HG02588 (cell line): ENCODE data around the gene PTH2.

ENCODE experiments used
- ATAC-seq: cut with Tn5 transposase; IDR thresholded peaks from one replicate; pipeline ENCODE4 v1.9.1; 2021; ENCODE audit warnings: mild to moderate bottlenecking, moderate library complexity; ENCODE audit not compliant: unreplicated experiment

PTH2 gene

DNA sequence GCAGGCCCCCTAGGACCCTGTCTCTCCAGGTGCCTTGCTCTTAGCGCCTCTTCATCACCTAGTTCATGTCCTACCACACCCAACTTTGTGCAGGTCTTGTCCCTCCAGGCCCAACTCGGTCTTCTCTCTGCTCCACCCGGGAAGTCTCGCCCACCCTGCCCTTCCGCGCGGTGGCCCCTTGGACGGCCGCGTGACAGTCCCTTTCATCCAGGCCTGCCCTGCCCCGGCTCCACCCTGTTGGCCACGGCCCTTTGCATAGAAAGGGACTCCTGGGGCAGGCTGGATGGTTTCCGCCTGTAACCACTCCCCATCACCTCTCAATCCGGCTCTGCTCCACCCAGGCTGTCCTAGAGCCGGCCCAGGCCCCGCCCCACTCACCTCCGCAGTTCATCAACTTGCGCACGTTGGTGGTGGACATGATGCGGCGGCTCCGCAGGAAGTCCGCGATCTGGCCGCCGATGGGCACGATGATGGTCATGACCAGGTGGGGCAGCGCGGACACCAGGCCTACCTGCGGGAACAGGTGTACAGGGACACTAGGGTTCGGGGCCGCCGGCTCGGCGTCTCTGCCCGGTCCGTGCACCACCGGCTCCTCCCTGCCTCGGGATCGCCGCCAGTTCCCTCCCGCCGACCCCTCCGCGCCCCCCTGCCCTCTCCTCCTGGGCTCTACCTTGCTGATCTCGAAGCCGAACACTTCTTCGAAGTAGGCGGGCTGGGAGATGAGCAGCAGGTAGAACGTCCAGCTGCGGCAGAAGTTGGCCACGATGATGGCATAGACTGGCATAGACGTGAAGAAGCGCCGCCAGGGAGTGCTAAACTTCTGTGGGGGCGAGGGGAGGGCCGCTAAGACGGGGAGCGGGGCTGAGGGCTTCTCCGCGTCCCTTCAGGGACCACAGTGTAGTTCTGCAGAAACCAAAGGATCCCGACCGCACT is 9.2 kb upstream of the PTH2 start:
- no peak for ATAC-seq

GRCh38 chr19:49431330-49431749 is 8.1 kb upstream of the PTH2 start:
- ATAC-seq, result no peak

- ATAC-seq, result no peak
Observed at GRCh38 chr19:49430678-49431329, 7.6 kb upstream of the PTH2 start.

DNA sequence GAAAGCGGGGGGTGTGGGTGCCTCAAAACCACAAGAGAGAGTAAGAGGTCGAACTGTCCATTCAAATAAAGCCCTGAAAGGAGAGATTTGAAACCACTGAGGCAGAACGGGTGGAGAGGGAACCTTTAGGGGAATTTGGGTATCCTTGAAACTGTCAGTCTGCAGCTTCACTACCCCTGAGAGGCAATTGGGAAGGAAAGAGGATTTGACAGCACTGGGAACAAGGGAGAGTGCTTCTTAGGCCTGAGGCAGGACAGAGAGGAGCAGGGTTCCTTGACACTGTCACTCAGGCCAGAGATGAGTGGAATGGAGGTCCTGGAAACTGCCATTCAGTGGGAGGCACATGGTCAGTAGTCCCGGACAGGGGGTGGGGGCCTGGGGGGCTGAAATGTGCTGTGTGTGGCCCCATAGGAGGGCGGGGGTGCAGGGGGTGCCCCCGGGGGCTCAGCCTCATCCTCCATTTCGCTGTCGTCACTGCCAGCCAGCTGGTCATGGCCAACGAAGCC is 7.0 kb upstream of the PTH2 start:
- ATAC-seq, result no peak

DNA sequence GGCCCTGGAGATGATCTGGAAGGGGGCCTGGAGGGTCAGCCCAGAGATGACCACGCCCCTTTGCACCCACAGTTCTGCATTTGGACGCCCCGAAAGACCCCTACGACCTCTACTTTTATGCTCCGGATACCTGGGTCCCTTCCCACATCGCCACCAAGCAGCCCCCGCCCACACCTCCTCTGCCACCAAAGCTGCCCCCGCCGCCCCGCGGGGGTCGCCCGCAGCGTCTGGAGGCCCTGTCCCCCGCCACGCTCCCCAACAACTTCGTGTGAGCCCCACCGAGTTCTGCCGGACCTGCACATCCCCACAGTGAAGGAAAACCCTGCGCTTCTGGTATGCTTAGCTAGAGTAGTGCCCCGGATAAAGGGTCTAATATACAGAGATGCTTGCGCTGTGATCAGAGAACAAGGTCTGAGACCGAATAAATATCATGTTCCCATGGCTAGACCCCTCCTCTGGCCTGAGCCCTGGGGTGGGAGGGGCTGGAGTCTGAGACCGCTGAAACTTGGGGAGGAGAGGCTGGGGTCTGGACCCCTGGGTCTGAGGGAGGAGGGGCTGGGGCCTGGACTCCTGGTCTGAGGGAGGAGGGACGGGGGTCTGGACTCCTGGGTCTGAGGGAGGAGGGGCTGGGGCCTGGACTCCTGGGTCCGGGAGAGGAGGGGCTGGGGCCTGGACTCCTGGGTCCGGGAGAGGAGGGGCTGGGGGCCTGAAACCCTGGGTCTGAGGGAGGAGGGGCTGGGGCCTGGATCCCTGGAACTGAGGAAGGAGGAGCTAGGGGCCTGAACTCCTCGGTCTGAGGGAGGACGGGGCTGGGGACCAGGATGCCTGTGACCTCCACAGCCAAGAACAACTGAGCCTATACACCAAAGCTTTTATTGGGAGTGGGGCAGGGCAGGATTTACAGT is 5.6 kb upstream of the PTH2 start:
- ATAC-seq, result no peak

- no peak for ATAC-seq
Observed at GRCh38 chr19:49427855-49428546, 4.8 kb upstream of the PTH2 start.

DNA sequence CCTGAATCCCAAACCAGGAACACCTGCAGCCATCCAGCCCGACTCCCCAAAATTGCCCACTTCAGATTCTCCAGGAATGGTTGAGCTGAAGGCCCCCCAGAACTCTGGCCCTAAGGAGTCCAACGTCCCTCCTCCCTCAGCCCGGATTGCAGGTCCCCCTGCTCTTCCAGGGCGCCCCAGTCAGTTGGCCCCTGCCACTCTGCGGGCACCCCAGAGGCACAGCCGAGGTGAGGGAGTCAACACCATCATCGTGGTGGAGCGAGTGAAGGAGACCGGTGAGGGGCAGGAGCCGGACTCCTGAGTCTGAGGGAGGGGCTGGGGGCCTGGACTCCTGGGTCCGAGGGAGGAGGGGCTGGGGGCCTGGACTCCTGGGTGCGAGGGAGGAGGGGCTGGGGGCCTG is 4.1 kb upstream of the PTH2 start:
- ATAC-seq, result no peak

- ATAC-seq, result no peak
Observed at GRCh38 chr19:49425922-49426592, 2.8 kb upstream of the PTH2 start.

GRCh38 chr19:49425178-49425577 is 1.9 kb upstream of the PTH2 start, which contains the start of gene GFY:
TSS of gene GFY (plus strand) at chr19:49425388. CDS start at chr19:49426431, 1,043 bp downstream.
- no peak for ATAC-seq

DNA sequence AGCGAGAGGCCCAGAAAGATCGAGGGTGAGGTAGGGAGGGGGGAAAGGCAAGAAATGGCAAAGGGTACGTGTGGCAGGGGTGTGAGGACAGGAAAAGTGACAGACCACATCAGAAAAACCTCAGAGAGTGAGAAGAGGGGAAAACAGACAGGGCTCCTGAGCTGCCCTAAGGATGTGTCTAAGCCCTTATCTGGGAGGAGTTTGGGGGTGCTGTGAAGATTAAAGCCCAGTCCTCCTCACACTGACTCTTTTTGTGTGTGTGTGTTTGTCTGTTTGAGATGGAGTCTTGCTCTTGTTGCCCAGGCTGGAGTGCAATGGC is 703 bp upstream of the PTH2 start:
- no peak for ATAC-seq

GRCh38 chr19:49422407-49423070 is 702 bp downstream of the PTH2 start:
- no peak for ATAC-seq

GRCh38 chr19:49421878-49422202 is 1.4 kb downstream of the PTH2 start:
- ATAC-seq, result no peak

- no peak for ATAC-seq
Observed at GRCh38 chr19:49421039-49421877, 2.0 kb downstream of the PTH2 start.

DNA sequence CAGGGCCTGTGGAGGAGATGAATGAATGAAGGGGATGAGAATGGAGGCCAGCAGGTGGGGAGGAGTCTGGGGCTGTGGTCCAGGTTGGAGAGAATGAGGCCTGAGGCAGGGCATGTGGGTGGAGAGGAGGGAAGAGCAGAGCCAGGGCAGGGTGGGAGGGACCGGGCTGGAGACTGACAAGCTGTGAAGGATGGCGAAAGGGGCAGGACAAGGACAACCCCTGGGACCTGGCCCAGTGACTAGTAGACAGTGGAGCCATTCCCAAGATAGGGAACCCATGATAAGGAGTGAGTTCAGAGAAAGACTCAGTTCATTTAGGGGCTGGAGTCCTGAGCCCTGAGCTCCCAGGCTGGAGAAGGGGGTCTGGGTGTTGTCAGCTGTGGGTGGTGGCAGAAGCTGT is 3.0 kb downstream of the PTH2 start:
- no peak for ATAC-seq

- ATAC-seq, result no peak
Observed at GRCh38 chr19:49419173-49419572, 4.1 kb downstream of the PTH2 start.

- no peak for ATAC-seq
Observed at GRCh38 chr19:49418511-49418910, 4.7 kb downstream of the PTH2 start.

DNA sequence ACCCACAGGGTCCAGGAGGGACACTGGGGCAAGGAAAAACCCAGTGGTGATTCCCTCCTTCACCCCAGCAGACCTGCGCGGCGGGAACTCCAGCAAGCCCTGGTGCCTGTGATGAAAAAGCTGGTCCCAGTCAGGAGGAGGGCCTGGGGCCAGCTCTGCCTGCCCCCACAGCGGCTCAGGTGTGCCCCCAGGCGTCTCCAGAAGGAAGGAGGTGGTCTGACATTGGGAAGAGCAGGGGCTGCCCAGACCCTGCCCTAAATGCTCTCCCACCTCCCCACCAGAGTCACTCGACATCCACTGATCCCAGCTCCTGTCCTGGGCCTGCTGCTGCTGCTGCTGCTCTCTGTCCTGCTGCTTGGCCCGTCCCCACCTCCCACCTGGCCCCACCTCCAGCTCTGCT is 6.2 kb downstream of the PTH2 start:
- ATAC-seq, result no peak

DNA sequence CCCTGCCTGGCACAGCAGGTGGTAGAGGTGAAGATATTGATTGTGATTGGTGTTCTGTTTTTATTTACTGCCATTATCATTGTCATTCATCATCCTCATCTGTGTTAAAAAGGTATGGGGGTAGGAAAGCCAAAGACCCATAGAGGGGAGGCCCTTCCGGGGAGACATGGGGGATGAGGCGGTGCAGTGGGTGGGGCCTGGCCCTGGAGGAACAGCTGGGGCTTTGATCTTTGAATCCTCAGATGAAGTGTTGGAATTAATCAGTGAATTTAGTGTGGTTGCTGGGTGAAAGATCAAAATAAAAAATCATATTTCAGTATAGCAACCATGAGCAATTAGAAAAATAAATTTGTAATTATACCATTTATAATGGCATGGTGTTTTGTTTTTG is 7.4 kb downstream of the PTH2 start:
- ATAC-seq, result no peak
